Amniotic epithelial cell (primary cell): ENCODE results near the gene LYRM2.

Experiments
- DNase-seq: peaks from one replicate; pipeline ENCODE4 v3.0.0-alpha.2; 2010; ENCODE audit warnings: low read depth

LYRM2 gene

DNA sequence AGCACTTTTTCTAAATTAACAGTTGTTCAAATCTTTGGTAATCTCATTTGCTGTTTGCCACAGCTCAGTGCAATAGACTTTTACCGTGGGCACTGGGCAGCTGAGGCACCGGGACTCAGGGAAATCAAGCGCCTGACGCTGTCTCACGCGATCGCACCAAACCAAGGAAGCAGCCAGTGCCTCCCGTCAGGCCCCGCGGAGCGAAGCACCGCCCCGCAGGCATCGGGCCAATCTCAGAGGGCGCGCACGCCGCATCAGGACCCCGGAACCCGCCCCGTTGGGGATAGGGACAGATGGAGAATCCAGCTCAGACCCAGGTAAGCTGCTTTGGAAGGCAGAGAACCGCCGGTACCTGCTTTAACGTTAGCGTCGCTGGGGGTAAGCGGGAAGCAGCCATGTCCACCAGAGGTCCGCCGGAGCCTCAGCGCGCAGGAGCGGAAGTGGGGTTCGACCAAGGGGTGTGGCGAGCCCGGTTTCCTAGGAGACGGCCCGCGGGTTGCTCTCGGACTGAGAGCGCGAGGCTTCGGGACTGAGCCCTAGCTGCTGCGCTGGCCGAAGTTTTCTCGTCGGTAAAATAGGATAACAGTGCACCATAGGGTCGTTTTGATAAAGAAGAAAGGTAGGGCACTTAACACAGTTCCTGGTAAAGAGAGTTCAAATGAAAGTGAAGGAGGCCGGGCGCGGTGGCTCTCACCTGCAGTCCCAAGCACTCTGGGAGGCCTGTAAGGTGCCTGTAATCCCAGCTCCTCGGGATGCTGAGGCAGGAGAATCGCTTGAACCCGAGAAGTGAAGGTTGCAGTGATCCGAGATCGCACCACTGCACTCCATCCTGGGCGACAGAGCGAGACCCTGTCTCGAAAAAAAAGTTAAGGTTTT is at the start of gene LYRM2:
TSS of gene LYRM2 (minus strand) at position 428 of the 876 bp plus-strand sequence. CDS start at position 397, 31 bp downstream.
- DNase-seq, result peak; percentile 86

DNA sequence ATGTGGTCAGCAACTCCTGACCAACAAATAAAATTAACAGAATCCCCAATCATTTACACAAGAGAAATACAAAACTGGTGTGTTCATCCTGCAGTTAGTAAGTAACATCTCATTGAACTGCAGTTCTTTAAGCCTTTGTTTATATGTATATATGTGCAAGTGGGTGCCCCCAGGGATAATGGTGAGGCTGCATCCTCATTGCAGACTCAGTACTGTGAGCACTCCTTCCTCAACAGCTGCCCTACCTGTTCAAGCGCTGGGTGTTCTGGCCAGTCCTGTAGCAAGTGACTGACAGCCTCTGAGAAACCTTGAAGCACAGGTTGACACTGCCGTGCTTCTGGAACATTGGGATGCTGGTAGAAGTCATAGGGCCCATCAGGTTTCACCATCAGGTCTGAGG is 49.8 kb upstream of the LYRM2 start:
- DNase-seq, result no peak

DNA sequence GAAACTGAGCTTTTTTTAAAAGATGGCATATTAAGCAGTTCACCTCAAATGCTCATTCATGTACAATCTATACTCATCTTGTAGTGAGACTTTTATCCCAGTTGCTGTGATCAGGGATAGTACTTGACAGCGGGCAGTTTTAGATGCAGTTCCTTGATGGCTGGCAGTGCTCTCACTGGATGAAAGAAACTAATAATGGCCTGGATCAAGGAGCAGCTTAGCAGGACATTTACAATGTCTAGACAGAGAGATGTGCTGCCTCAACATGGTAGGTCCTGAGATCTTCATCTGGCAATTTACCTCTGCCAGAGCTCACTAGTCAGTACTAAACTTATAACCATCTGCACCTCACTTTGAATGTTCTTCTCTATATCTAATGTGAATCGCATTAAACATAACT is 46.8 kb upstream of the LYRM2 start:
- DNase-seq, result no peak

DNA sequence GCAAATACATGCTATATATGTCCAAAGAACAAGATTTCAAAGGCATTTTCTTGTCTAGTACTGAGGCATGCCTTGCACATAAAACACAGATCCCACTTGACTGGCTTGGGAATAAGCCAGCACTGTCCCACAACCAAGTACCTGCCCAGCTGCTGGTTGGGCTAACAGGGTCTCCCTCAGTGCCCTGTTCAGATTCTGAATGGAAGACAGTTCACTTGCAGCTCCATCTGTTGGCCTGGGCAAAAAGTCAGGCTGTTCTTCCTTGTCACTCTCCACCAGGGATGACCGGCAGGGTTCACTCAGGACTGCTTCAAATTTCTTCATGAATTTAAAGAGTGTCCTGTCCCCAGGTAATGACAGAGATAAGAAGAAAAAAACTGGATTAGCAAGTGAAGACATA is 44.4 kb upstream of the LYRM2 start:
- DNase-seq, result no peak

- DNase-seq, result no peak
Observed at GRCh38 chr6:89681983-89682564, 43.5 kb upstream of the LYRM2 start.

DNA sequence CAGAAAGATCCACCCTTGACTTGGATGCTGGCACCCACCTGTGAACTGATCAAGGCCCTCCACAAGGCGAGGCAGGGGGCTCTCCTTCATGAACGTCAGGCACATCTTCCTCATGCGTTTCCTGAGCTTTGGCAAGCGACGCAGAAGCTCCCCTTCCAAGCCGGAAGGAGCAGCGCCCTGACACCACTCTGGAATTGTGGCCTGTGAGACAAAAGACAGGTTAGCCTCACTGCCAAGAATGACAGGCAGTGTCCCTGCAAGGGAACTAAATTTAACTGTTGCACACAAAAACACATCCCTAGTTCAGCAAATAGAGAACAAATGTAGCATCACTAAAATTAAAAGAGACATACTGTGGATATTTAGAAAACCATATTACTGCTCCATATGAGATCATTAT is 42.0 kb upstream of the LYRM2 start:
- DNase-seq, result no peak

- no peak for DNase-seq
Observed at GRCh38 chr6:89680150-89680549, 41.6 kb upstream of the LYRM2 start.

DNA sequence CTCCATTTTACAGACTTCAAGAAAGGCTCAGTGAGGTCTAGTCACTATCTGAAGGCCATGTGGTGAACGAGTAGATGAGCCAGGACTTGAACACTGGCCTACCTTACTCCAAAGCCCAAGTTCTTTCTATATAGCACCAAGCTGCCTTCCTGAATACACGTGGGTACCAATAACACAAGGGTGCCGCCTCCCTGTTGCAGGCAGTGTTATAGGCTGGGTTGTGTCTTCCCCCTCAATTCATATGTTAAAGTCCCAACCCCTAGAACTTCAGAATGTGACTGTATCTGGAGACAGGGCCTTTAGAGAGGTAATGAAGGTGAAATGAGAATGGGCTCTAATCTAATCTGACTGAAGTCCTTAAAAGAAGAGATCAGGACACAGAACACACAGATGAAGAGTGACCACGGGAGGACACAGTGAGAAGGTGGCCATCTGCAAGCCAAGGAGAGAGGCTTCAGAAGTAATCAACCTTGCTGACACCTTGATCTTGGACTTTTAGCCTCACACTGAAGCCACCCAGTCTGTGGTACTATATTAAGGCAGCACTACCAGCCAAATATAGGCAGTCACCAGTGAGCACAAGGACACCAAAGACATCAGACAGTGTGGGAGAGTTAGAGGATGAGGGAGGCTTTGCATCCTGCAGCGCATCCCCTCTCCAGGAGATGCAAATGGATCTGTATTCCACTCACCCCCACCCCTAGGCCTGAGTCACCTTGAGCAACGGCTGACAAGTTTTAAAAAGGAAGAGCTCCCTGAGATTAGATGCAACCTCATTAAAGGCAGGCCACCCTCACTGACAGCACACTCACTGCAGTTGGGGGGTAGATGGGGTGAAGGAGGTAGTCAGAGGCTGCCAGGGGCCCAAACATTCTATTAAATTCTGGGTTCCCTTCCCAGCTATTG is 40.9 kb upstream of the LYRM2 start:
- DNase-seq, result no peak

DNA sequence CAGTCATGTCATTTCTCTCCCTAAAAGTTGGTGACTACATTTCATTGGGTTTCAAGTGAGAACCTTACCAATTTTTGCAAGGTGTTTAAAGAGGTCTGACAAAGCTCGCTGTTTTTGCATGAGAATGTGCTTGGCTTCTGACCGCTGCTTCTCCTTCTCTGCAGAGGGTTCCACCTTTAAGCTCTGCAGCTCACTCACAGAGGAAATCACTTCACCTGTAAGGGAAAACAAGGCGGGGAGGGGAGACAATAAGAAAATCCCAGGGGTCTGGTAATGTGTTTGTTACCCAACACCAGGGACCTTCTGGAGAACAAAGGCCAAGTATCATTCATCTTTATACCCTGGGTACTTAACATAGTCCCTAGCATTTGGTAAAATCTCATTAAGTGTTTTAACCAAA is 40.0 kb upstream of the LYRM2 start:
- no peak for DNase-seq

DNA sequence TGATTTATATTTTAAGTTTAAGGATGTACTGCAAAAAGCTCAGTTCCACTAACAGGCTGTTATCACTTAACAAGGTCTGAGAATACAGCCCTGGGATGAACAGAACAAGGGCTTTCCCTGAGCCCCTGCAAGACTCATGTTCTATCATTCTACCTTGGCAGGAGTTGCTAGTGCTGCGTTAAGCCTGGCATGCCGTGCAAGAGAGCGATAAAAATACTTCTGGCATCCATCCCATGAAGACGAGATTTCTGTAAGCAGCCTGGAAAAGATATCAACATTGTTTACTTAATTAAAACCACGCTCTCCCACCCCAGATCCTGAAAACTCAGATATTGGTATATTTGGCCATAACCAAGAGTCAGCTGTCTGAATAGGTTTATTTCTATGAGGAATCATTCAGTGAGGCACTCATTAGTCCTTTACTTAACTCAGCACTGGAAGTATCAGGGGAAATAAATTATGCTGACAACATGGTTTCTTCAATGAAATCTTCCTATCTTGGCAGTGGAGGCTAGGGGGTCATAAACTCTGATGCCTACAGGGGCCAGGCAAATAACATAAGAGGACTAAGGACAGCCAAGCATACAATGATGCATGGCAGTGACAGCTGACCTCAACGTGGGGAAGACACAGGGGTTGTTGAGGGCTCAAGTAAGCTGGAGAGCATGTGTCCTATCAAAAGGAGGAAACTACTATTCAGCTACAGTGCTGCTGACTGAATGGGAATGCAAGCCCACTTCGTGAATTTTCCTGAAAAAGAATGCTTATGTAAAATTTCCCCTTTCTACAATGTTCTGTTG is 37.6 kb upstream of the LYRM2 start:
- DNase-seq, result peak; percentile 83

DNA sequence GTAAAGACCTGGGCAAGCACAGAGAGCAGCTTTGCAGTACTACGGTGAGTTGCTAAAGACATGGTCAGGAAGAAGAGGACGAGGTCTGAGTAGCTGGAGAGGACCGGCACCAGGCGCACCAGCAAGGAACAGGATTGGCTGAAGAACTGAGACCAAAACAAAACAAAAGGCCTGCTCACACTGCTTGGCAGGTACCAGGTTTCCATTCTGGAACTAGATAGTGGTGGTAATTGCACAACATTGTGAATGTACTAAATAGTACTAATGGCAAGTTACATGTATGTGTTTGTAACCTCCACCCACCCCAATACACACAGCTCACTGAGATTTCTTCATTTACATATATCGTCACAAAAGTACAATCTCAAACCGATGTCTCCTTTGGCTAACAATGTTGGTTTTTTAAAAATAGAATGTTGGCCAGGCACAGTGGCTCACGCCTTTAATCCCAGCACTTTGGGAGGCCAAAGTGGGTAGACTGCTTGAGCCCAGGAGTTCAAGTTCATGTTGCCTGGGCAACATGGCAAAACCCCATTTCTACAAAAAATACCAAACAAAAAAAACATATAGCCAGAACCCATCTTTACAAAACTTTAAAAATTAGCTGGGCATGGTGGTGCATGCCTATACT is 32.5 kb upstream of the LYRM2 start:
- no peak for DNase-seq

DNA sequence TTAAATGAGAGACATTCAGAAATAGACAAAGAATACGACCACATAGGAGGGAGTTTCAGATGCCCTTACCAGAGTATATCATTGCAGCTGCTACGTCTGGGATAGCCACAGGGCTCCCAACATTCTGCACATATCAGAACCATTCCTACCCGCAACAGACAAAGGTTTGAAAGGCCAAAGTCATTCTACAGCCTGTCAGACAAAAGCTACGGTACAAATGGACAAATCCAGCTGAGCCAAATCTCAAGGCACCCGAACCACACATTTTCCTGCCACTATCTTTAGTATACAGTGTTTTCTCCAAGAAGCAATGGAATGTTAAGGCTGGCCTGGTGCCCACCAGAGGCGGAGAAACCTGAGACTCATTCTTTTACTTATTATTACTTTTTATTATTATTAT is 30.5 kb upstream of the LYRM2 start:
- DNase-seq, result peak; percentile 9

GRCh38 chr6:89667872-89668556 is 29.5 kb upstream of the LYRM2 start:
- DNase-seq, result no peak

GRCh38 chr6:89662659-89663223 is 24.2 kb upstream of the LYRM2 start:
- no peak for DNase-seq

- DNase-seq, result no peak
Observed at GRCh38 chr6:89661559-89661958, 23.0 kb upstream of the LYRM2 start.

DNA sequence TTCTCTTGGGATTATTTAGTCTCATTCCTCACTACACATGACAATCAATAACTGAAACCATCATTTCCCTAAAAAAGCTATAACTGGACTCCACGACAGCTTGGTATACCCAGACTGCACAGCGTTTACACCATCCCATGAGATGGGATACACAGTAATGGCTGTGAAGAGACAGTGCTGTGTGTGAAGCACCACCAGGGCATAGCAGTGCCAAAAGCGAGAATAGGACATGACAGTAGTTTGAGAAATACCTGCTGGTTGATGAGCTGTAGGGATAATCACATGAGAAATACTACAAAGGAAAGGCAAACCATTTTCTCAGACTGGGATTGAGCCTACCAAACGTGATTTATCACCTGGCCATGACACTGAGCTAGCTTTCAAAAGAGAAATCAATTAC is 22.4 kb upstream of the LYRM2 start:
- DNase-seq, result no peak

DNA sequence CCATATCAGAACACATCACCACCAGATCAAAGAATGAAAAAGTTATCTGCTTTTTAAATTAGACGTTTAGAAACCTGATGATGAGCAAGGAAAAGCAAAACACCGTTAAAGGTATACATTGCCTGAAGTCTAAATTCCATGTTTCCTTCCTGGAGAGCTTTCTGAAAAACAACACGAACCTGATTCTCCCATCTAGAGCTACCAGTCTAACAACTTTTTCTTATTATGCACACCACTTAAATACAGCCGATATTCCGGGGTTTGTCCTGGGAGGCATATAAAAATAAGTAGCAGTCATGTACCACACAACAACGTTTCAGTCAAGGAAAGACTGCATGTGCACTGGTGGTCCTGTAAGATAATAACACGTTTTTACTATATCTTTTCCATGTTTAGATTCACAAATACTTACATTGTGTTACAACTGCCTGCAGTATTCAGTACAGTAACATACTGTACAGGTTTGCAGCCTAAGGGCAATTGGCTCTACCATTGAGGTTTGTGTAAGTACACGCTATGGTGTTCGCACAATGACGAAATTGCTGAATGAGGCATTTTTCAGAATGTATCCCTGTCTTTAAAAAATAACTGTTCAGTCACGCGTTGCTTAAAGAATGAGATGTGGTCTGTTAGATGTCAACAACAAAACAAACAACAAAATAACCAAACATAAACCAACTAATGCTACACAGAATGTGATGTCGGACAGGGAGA is 19.1 kb upstream of the LYRM2 start:
- DNase-seq, result no peak

DNA sequence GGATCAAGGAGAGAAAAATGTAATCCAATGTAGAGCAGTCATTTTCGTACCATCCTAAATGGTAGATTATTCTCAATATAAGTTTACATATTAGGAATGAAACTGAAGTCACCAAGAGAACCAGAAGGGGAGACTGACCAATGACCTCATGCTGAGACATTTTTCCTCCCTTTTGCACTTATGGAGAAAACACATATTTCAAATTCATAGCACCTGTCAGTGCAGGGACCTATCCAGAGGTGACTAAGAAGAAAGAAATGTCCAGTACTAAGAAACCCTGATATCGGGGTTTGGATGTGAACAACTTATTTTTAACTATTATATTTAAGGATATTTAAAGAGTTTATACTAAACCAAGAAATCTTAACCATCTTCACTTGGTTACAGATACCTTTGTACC is 16.6 kb upstream of the LYRM2 start:
- DNase-seq, result peak; percentile 74

DNA sequence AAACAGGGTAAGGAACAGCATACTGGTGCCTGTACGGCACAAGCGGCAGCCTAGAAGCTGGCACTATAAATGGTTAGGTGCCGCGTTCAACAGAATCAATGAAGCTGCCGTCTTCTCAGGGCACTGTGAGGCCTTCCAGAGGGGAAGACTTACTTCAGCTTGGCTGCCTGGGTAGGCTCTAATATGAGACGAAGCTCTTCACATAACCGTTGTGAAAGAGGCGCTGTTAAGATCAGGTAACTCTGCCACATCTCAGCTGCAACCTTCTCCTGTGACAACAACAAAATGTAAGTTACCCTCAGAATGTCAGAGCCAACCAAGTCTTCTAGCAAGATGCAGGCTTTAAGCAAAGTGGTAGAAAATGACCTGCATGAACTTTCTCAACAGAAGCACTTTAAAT is 12.0 kb upstream of the LYRM2 start:
- no peak for DNase-seq

GRCh38 chr6:89649682-89650081 is 11.1 kb upstream of the LYRM2 start:
- DNase-seq, result no peak
